WTC11 (cell line): ENCODE results near the gene KRT4. TPM values are rescaled to one million over a fixed set of nuclear protein-coding genes. Genes with fewer than 3 reads are reported as not detected.

Source experiments
- ATAC-seq: fragments of 200-7000 bp; cut with Tn5 transposase; 2 replicates; pipeline ENCODE4 v1.10.0; 2021; ENCODE audit warnings: mild to moderate bottlenecking, moderate library complexity
- CTCF ChIA-PET: fragments of 300-600 bp; sonication (Branson Sonifier 250); formaldehyde crosslinking; loops from one replicate; lab custom pipeline; 2021; ENCODE audit warnings: antibody characterized with exemption; lab: Charles Lee
- POLR2A ChIA-PET: fragments of 350-600 bp; sonication (Branson Sonifier 250); formaldehyde crosslinking; loops from one replicate; lab custom pipeline; 2021; ENCODE audit warnings: antibody characterized with exemption; lab: Charles Lee
- DNase-seq: peaks from one replicate; pipeline ENCODE4 v3.0.0; 2021; ENCODE audit warnings: low spot score
- H3K27ac Mint-ChIP-seq: 2 replicates; pipeline ENCODE4 v1.8.0; 2021; ENCODE audit warnings: mixed read lengths
- H3K27me3 Mint-ChIP-seq: 2 replicates; pipeline ENCODE4 v1.8.0; 2021; ENCODE audit warnings: low read depth, mild to moderate bottlenecking, moderate library complexity, mixed read lengths
- H3K36me3 Mint-ChIP-seq: 2 replicates; pipeline ENCODE4 v1.8.0; 2021; ENCODE audit warnings: mixed read lengths
- H3K4me1 Mint-ChIP-seq: 2 replicates; pipeline ENCODE4 v1.8.0; 2022; ENCODE audit warnings: mixed read lengths
- H3K4me3 Mint-ChIP-seq: 2 replicates; pipeline ENCODE4 v1.8.0; 2021; ENCODE audit warnings: mild to moderate bottlenecking, moderate library complexity, mixed read lengths
- H3K9me3 Mint-ChIP-seq: 2 replicates; pipeline ENCODE4 v1.8.0; 2021; ENCODE audit warnings: mixed read lengths
- CDX4 ChIP-seq: fragments of 250-450 bp; sonication (Bioruptor Pico); IDR thresholded peaks from 2 replicates; pipeline ENCODE4 v1.9.0; 2021; ENCODE audit warnings: moderate library complexity, mild to moderate bottlenecking, inconsistent platforms, borderline replicate concordance
- ELF4 ChIP-seq: sonication (generic); formaldehyde crosslinking; IDR thresholded peaks from 2 replicates; pipeline ENCODE4 v1.8.1; 2022; ENCODE audit warnings: low read depth, mild to moderate bottlenecking, moderate library complexity, missing genetic modification reagents
- FOXJ3 ChIP-seq: sonication (generic); formaldehyde crosslinking; IDR thresholded peaks from 2 replicates; pipeline ENCODE4 v1.9.0; 2021; ENCODE audit warnings: missing genetic modification reagents, mild to moderate bottlenecking, borderline replicate concordance
- GABPB1 ChIP-seq: sonication (generic); formaldehyde crosslinking; IDR thresholded peaks from 2 replicates; pipeline ENCODE4 v1.8.1; 2023; ENCODE audit warnings: mild to moderate bottlenecking, missing genetic modification reagents
- IRF1 ChIP-seq: sonication (generic); formaldehyde crosslinking; IDR thresholded peaks from 2 replicates; pipeline ENCODE4 v1.8.0; 2023; ENCODE audit warnings: missing genetic modification reagents
- NR1H2 ChIP-seq: sonication (generic); formaldehyde crosslinking; IDR thresholded peaks from 2 replicates; pipeline ENCODE4 v1.9.0; 2021; ENCODE audit warnings: mild to moderate bottlenecking, moderate library complexity, missing genetic modification reagents
- NR2C2 ChIP-seq: sonication (generic); formaldehyde crosslinking; IDR thresholded peaks from 2 replicates; pipeline ENCODE4 v1.8.0; 2022; ENCODE audit warnings: mild to moderate bottlenecking, missing genetic modification reagents
- PREB ChIP-seq: sonication (generic); formaldehyde crosslinking; IDR thresholded peaks from 2 replicates; pipeline ENCODE4 v1.8.1; 2022; ENCODE audit warnings: mild to moderate bottlenecking, missing genetic modification reagents, moderate library complexity, borderline replicate concordance
- RELA ChIP-seq: sonication (generic); formaldehyde crosslinking; IDR thresholded peaks from 2 replicates; pipeline ENCODE4 v1.8.1; 2022; ENCODE audit warnings: missing genetic modification reagents, mild to moderate bottlenecking, borderline replicate concordance
- SMAD3 ChIP-seq: sonication (generic); formaldehyde crosslinking; IDR thresholded peaks from 2 replicates; pipeline ENCODE4 v1.8.0; 2022; ENCODE audit warnings: missing genetic modification reagents, mild to moderate bottlenecking, borderline replicate concordance
- TP53 ChIP-seq: sonication (generic); formaldehyde crosslinking; IDR thresholded peaks from 2 replicates; pipeline ENCODE4 v1.8.1; 2023; ENCODE audit warnings: mild to moderate bottlenecking, missing genetic modification reagents
- ZNF281 ChIP-seq: sonication (generic); formaldehyde crosslinking; IDR thresholded peaks from 2 replicates; pipeline ENCODE4 v1.8.0; 2023; ENCODE audit warnings: mild to moderate bottlenecking, missing genetic modification reagents
- ZNF425 ChIP-seq: fragments of 250-450 bp; sonication (Bioruptor Pico); conservative IDR thresholded peaks from 2 replicates; pipeline ENCODE4 v1.9.0; 2021; ENCODE audit warnings: mild to moderate bottlenecking
- ZNF512 ChIP-seq: sonication (generic); formaldehyde crosslinking; IDR thresholded peaks from 2 replicates; pipeline ENCODE4 v1.8.1; 2022; ENCODE audit warnings: missing genetic modification reagents, borderline replicate concordance
- ZNF671 ChIP-seq: fragments of 250-450 bp; sonication (Bioruptor Pico); IDR thresholded peaks from 2 replicates; pipeline ENCODE4 v1.8.0; 2021; ENCODE audit warnings: mild to moderate bottlenecking
- total RNA-seq: library from RNA; stranded (reverse); gene quantifications from 3 replicates; pipeline ENCODE4 v1.2.3, GENCODE V29; 2021

The KRT4 gene
- total RNA-seq, 1 experiment from 2014 or later: not detected

- TF ChIP-seq NR2C2 (CRISPR knock-in tag): no peak
- no peak for TF ChIP-seq ZNF671
- TF ChIP-seq RELA: no peak
- no peak for TF ChIP-seq ZNF425
- no peak for TF ChIP-seq ELF4 (CRISPR knock-in tag)
- TF ChIP-seq CDX4: no peak
Observed at GRCh38 chr12:52807544-52808470, 6.1 kb downstream of the KRT4 start (continued).

GRCh38 chr12:52806821-52807543 lies 6.9 kb downstream of the KRT4 start:
- CTCF ChIA-PET: interaction anchor here (0.5 to 2.7 kb wide), 7 partner anchors 58 to 411 kb away, joined by 3 to 19 read pairs (median 5); no protein-coding TSS in a partner anchor
- peaks cover 25% of the 10 kb centered on the region for H3K4me1 Mint-ChIP-seq
- POLR2A ChIA-PET: interaction anchor here (1.1 kb wide), 1 partner anchor 73 kb away, joined by 4 read pairs; no protein-coding TSS in a partner anchor
- H3K4me3 Mint-ChIP-seq: no peak overlapping the region
- no peak overlapping the region for H3K27ac Mint-ChIP-seq
- H3K36me3 Mint-ChIP-seq: no peaks in the 10 kb centered on the region
- no peak for DNase-seq
- peaks cover 2% of the 10 kb centered on the region; the same call in 1 of the 2 replicates for H3K27me3 Mint-ChIP-seq
- TF ChIP-seq SMAD3 (CRISPR knock-in tag): no peak
- TF ChIP-seq ZNF512: no peak
- no peak for TF ChIP-seq NR1H2 (CRISPR knock-in tag)
- TF ChIP-seq GABPB1 (CRISPR knock-in tag): no peak
- no peak for TF ChIP-seq PREB
- TF ChIP-seq FOXJ3 (CRISPR knock-in tag): no peak
- no peak for TF ChIP-seq ZNF281 (CRISPR knock-in tag)
- no peak for TF ChIP-seq IRF1 (CRISPR knock-in tag)
- no peak for TF ChIP-seq TP53 (CRISPR knock-in tag)
- no peaks in the 10 kb centered on the region for H3K9me3 Mint-ChIP-seq
- ATAC-seq: no peak
